GM19025 (cell line): ENCODE results near the gene PROCR.
"Not testable (repeated sequence)": the region's sequence is repeated elsewhere in the genome, so short reads cannot be mapped to it uniquely, and the experiment has no call there.

Source experiments
- ATAC-seq: cut with Tn5 transposase; IDR thresholded peaks from one replicate; pipeline ENCODE4 v1.9.1; 2021; ENCODE audit warnings: mild to moderate bottlenecking, low read depth, moderate library complexity; ENCODE audit not compliant: unreplicated experiment

Gene PROCR

GRCh38 chr20:35164531-35164930 is 7.3 kb upstream of the PROCR start:
- ATAC-seq: not testable (repeated sequence)

- ATAC-seq: no peak
Measured at GRCh38 chr20:35165221-35166185, 6.4 kb upstream of the PROCR start.

GRCh38 chr20:35166242-35166830 is 5.5 kb upstream of the PROCR start:
- no peak for ATAC-seq

- ATAC-seq: no peak
Measured at GRCh38 chr20:35167787-35168186, 4.1 kb upstream of the PROCR start.

- not testable (repeated sequence) for ATAC-seq
Measured at GRCh38 chr20:35168701-35169409, 3.0 kb upstream of the PROCR start.

- ATAC-seq: no peak
Measured at GRCh38 chr20:35171438-35171752, 477 bp upstream of the PROCR start.

GRCh38 chr20:35172434-35172806 is 548 bp downstream of the PROCR start:
- no peak for ATAC-seq

GRCh38 chr20:35173576-35174192 is 1.8 kb downstream of the PROCR start:
- ATAC-seq: no peak

GRCh38 chr20:35174458-35175216 is 2.8 kb downstream of the PROCR start:
- no peak for ATAC-seq

GRCh38 chr20:35176132-35176531 is 4.3 kb downstream of the PROCR start:
- no peak for ATAC-seq

- ATAC-seq: no peak
Measured at GRCh38 chr20:35179292-35180212, 7.7 kb downstream of the PROCR start.

- ATAC-seq: no peak
Measured at GRCh38 chr20:35180266-35180665, 8.4 kb downstream of the PROCR start.

- no peak for ATAC-seq
Measured at GRCh38 chr20:35181731-35182130, 9.9 kb downstream of the PROCR start.

- not testable (repeated sequence) for ATAC-seq
Measured at GRCh38 chr20:35186691-35187289, 14.9 kb downstream of the PROCR start.

GRCh38 chr20:35187584-35188190 is 15.8 kb downstream of the PROCR start:
- ATAC-seq: no peak

- not testable (repeated sequence) for ATAC-seq
Measured at GRCh38 chr20:35189223-35189622, 17.4 kb downstream of the PROCR start.

GRCh38 chr20:35190556-35190955 is 18.7 kb downstream of the PROCR start:
- ATAC-seq: no peak

GRCh38 chr20:35191419-35192117 is 19.7 kb downstream of the PROCR start:
- no peak for ATAC-seq
